GM23248 (cell line): Measurements from ENCODE around the gene NBEAL2. TPM values are rescaled to one million over a fixed set of nuclear protein-coding genes. Genes with fewer than 3 reads are reported as not detected.

Experiments used
- DNase-seq: peaks from one replicate; pipeline ENCODE4 v3.0.0-alpha.2; 2015
- H2AFZ ChIP-seq: fragments of 200-600 bp; sonication (generic); 2 replicates; pipeline ENCODE4 v1.6.1; 2016; ENCODE audit warnings: antibody characterized with exemption
- H3F3A ChIP-seq: fragments of 200-600 bp; sonication (generic); 2 replicates; pipeline ENCODE4 v1.6.1; 2016; ENCODE audit warnings: mild to moderate bottlenecking, antibody characterized with exemption, mixed run types; ENCODE audit not compliant: insufficient read depth
- H3K27ac ChIP-seq: fragments of 200-600 bp; sonication (generic); 2 replicates; pipeline ENCODE4 v1.5.1; 2016; ENCODE audit warnings: mild to moderate bottlenecking
- H3K27me3 ChIP-seq: fragments of 200-600 bp; sonication (generic); replicated peaks from 2 replicates; pipeline ENCODE4 v1.6.1; 2016; ENCODE audit warnings: mild to moderate bottlenecking; ENCODE audit not compliant: insufficient read depth
- H3K36me3 ChIP-seq: fragments of 200-600 bp; sonication (generic); 2 replicates; pipeline ENCODE4 v1.6.1; 2016; ENCODE audit warnings: low read depth, mild to moderate bottlenecking
- H3K4me1 ChIP-seq: fragments of 200-600 bp; sonication (generic); 2 replicates; pipeline ENCODE4 v1.6.1; 2016; ENCODE audit warnings: mild to moderate bottlenecking; ENCODE audit not compliant: insufficient read depth
- H3K4me2 ChIP-seq: fragments of 200-600 bp; sonication (generic); one replicate; pipeline ENCODE4 v1.6.1; 2016; ENCODE audit warnings: mild to moderate bottlenecking; ENCODE audit not compliant: unreplicated experiment
- H3K4me3 ChIP-seq: fragments of 200-600 bp; sonication (generic); 2 replicates; pipeline ENCODE4 v1.5.1; 2016; ENCODE audit warnings: mild to moderate bottlenecking
- H3K79me2 ChIP-seq: fragments of 200-600 bp; sonication (generic); 2 replicates; pipeline ENCODE4 v1.6.1; 2016; ENCODE audit warnings: mild to moderate bottlenecking; ENCODE audit not compliant: insufficient read depth
- H3K9ac ChIP-seq: fragments of 200-600 bp; sonication (generic); 2 replicates; pipeline ENCODE4 v1.6.1; 2016; ENCODE audit warnings: mild to moderate bottlenecking
- H3K9me2 ChIP-seq: fragments of 200-600 bp; sonication (generic); 2 replicates; pipeline ENCODE4 v1.6.1; 2016; ENCODE audit warnings: mixed run types, mild to moderate bottlenecking, moderate library complexity; ENCODE audit not compliant: insufficient read depth
- H3K9me3 ChIP-seq: fragments of 200-600 bp; sonication (generic); one replicate; pipeline ENCODE4 v1.6.1; 2017; ENCODE audit warnings: low read depth
- H4K20me1 ChIP-seq: fragments of 200-600 bp; sonication (generic); 2 replicates; pipeline ENCODE4 v1.6.0; 2016; ENCODE audit not compliant: insufficient read depth
- EZH2 ChIP-seq: fragments of 200-600 bp; sonication (generic); IDR thresholded peaks from 2 replicates; pipeline ENCODE4 v1.6.1; 2018; ENCODE audit warnings: antibody characterized with exemption, mild to moderate bottlenecking; ENCODE audit not compliant: insufficient read depth, poor library complexity, severe bottlenecking
- EZH2phosphoT487 ChIP-seq: fragments of 200-600 bp; sonication (generic); IDR thresholded peaks from 2 replicates; pipeline ENCODE4 v1.6.1; 2018; ENCODE audit warnings: antibody characterized with exemption, moderate library complexity, mild to moderate bottlenecking, low read depth; ENCODE audit not compliant: insufficient read depth
- WGBS, 2 experiments: methylation state at CpG; one replicate each; pipeline ENCODE4 v1.1.6; 2015 to 2017; ENCODE audit warnings: low lambda C conversion rate in 2 of 2, low coverage in 1 of 2; ENCODE audit errors: missing lambda C conversion rate in 2 of 2; 5-methylcytosine and 5-hydroxymethylcytosine counted together
- in situ Hi-C: fragments of 300-500 bp; cut with MboI; formaldehyde crosslinking; loops from 2 replicates; pipeline ENCODE4 v1.15.0; 2020
- polyA plus RNA-seq: library from polyadenylated mRNA; unstranded; fragments of >200 nt; fragmentation: Nextera tagmentation; extraction: Ambion mirVana; gene quantifications from 2 replicates; pipeline ENCODE4 v1.2.1, GENCODE V29; 2016
- total RNA-seq: library from RNA; depleted of rRNA; stranded (reverse); fragments of >200 nt; shearing (Covaris generic); gene quantifications from 2 replicates; pipeline ENCODE4 v1.2.3, GENCODE V29; 2014

Gene NBEAL2
- total and polyA plus RNA-seq, 2 experiments from 2014 or later, result 0.94 to 2.8 TPM

DNA sequence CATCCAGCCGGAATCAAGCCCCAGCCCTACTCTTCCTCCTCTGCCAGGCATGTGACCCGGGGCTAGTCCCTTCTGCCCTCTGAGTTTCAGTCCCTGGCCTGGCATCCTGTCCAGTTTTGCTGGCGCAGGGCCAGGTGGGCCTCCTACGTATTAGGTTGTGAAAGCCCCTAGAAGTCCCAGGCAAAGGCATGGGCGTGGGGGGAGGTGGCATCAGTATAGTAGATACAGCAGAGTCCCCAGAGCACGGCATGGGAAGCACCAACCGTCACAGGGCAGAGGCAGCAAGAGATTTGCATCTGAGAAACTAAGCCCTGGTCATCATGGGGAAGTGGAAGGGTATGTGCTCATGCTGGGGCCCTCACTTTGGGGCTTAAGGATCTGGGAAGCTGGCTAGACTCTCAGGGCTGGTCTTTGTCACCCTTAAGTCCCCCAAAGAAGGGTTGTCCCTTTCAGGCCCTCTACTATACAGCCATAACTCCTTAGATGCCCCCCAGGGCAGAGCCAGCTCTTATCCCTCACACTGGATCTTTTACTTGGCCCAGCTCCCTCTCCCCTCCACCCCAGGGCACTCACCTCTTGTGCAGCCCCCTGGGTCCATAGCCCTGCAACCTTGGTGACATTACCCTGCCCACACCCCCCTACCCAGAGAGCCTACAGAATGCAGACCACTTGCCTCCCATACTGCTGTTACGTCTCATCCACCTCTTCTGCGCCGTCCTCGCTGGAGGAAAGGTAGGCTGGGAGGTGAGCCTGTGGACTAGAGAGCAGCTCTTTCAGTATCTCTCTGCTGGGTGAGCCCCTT is 11.3 kb downstream of the NBEAL2 start:
- no peak overlapping the region for H3K4me2 ChIP-seq
- H3K9ac ChIP-seq, result no peak overlapping the region
- H3K79me2 ChIP-seq, result no peaks in the 10 kb centered on the region
- DNase-seq, result no peak
- no peaks in the 10 kb centered on the region for H4K20me1 ChIP-seq
- no peak overlapping the region for H3K27ac ChIP-seq
- H3K27me3 ChIP-seq, result no peaks in the 10 kb centered on the region
- no peak overlapping the region for H2AFZ ChIP-seq
- H3K9me2 ChIP-seq, result no peaks in the 10 kb centered on the region
- H3K4me3 ChIP-seq, result no peak overlapping the region
- no peaks in the 10 kb centered on the region for H3K9me3 ChIP-seq
- no peak for TF ChIP-seq EZH2
- 82 to 83% methylated on average over 11 of the region's 11 CpGs for WGBS, 2 experiments
- in situ Hi-C loops, result no loop called here
- H3F3A ChIP-seq, result no peaks in the 10 kb centered on the region
- H3K36me3 ChIP-seq, result no peaks in the 10 kb centered on the region
- H3K4me1 ChIP-seq, result no peaks in the 10 kb centered on the region

DNA sequence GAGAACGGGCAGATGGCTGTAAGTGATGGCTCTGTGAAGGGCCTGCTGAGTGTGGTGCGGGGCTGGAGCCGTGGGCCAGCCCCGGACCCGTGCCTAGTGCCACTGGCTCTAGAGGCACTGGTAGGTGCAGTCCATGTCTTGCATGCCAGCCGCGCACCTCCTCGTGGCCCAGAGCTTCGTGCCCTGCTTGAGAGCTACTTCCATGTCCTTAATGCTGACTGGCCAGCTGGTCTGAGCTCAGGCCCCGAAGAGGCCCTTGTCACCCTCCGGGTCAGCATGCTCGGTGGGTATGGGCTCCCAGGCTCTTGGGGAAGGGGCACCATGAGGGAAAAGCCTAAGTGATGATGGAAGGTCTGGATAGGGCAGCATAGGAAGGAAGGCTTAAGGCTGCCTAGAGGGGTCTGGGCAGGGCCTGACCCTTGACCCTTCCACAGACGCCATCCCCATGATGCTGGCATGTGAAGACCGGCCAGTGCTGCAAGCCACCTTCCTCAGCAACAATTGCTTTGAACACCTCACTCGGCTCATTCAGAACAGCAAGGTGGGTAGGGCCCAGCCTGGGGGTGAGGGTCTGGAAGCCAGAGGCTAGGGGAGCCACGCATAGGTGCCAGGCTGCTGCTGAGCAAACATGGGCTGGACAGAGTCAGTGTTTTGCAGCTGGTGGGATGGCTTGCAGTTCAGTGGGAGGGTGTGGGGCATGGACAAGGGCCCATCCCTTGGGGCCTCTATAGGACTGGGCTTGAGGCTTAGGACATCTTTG is 12.1 kb downstream of the NBEAL2 start:
- Histone ChIP-seq H3K4me1 (no peaks in the 10 kb centered on the region), H4K20me1 (no peaks in the 10 kb centered on the region), H3K27ac (no peak overlapping the region), H3K36me3 (no peaks in the 10 kb centered on the region), H3K27me3 (no peaks in the 10 kb centered on the region), H3K9me3 (no peaks in the 10 kb centered on the region), H3K9ac (no peak overlapping the region), H3F3A (no peaks in the 10 kb centered on the region), H2AFZ (no peak overlapping the region), H3K9me2 (no peaks in the 10 kb centered on the region), H3K4me2 (no peak overlapping the region), H3K4me3 (no peak overlapping the region), H3K79me2 (no peaks in the 10 kb centered on the region)
- no peak for DNase-seq
- in situ Hi-C loops, result no loop called here
- WGBS, 2 experiments, result 83 to 88% methylated on average over 15 to 16 of the region's 16 CpGs
- TF ChIP-seq EZH2phosphoT487 (no peak), EZH2 (no peak)

DNA sequence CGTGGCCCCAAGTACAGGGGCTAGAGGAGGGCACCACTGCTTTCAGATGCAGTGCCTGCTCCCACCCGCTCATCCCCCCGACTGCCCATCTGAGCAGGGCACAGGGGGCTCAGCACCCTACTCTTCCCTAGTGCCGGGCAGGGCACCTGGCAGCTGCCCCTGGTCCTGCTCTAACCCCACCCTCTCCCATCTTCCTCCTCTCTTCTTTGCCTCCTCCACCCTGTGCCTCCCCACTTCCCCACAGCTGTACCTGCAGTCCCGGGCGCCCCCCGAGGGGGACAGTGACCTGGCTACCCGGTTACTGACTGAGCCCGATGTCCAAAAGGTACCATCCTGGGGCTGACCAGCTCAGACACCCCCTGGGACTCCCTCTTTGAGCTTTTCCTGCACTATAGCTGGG is 12.8 kb downstream of the NBEAL2 start:
- DNase-seq, result no peak
- Histone ChIP-seq H3F3A (no peaks in the 10 kb centered on the region), H3K4me1 (no peaks in the 10 kb centered on the region), H3K9ac (no peak overlapping the region), H3K4me2 (no peak overlapping the region), H3K9me2 (no peaks in the 10 kb centered on the region), H3K4me3 (no peak overlapping the region), H2AFZ (no peak overlapping the region), H3K27ac (no peak overlapping the region), H3K27me3 (no peaks in the 10 kb centered on the region), H3K79me2 (no peaks in the 10 kb centered on the region), H3K9me3 (no peaks in the 10 kb centered on the region), H3K36me3 (no peaks in the 10 kb centered on the region), H4K20me1 (no peaks in the 10 kb centered on the region)
- WGBS, 2 experiments, result 69 to 70% methylated on average over 9 of the region's 9 CpGs
- in situ Hi-C loops, result no loop called here
- TF ChIP-seq EZH2 (no peak), EZH2phosphoT487 (no peak)

DNA sequence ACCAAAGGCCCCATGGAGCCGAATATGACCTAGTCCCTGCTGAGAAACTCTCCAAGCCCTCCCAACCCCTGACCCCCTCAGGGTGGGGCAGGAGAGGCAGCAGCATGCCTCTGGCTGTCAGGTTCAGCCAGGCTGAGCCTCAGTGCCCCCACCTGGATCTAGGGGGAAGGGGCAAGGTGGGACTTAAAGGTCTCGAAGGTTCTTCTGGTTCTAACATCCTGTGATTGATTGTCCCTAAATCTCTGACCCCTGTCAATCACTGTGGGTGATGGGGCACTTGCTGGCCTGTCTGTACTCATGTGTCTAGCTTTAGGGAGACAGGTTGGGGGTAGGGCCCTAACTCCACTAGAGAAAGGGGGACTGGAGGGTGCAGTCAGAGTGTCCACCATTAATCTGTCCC is 13.8 kb downstream of the NBEAL2 start:
- H2AFZ ChIP-seq, result no peak overlapping the region
- H3K9ac ChIP-seq, result no peak overlapping the region
- H3K4me3 ChIP-seq, result no peak overlapping the region
- H3K27ac ChIP-seq, result no peak overlapping the region
- H3K79me2 ChIP-seq, result no peaks in the 10 kb centered on the region
- no peaks in the 10 kb centered on the region for H3K9me3 ChIP-seq
- no peaks in the 10 kb centered on the region for H4K20me1 ChIP-seq
- no peaks in the 10 kb centered on the region for H3F3A ChIP-seq
- WGBS, 2 experiments, result 17 to 20% methylated on average over 2 of the region's 2 CpGs
- no peaks in the 10 kb centered on the region for H3K4me1 ChIP-seq
- H3K36me3 ChIP-seq, result no peaks in the 10 kb centered on the region
- TF ChIP-seq EZH2phosphoT487 (no peak), EZH2 (no peak)
- no peaks in the 10 kb centered on the region for H3K9me2 ChIP-seq
- in situ Hi-C loops, result no loop called here
- no peak for DNase-seq
- no peak overlapping the region for H3K4me2 ChIP-seq
- no peaks in the 10 kb centered on the region for H3K27me3 ChIP-seq
